BE2C (cell line): Measurements from ENCODE around the gene CHI3L1.

Experiments used
- DNase-seq: peaks from one replicate; pipeline ENCODE4 v3.0.0-alpha.2; 2020
- H3K27me3 ChIP-seq: fragments of 250-450 bp; sonication (Bioruptor Pico); 2 replicates; pipeline ENCODE4 v1.5.1; 2020; ENCODE audit warnings: mild to moderate bottlenecking
- H3K36me3 ChIP-seq: fragments of 250-450 bp; sonication (Bioruptor Pico); 2 replicates; pipeline ENCODE4 v1.5.1; 2020; ENCODE audit warnings: mild to moderate bottlenecking
- H3K4me1 ChIP-seq: fragments of 250-450 bp; sonication (Bioruptor Pico); 2 replicates; pipeline ENCODE4 v1.5.1; 2020
- H3K4me3 ChIP-seq: 2 replicates; pipeline ENCODE4 v1.5.1; 2011; ENCODE audit warnings: low read depth, low read length
- H3K9me3 ChIP-seq: fragments of 250-450 bp; sonication (Bioruptor Pico); 2 replicates; pipeline ENCODE4 v1.5.1; 2020
- CTCF ChIP-seq: IDR thresholded peaks from 2 replicates; pipeline ENCODE4 v1.5.1; 2012; ENCODE audit warnings: mild to moderate bottlenecking, low read depth, low read length

CHI3L1 gene

DNA sequence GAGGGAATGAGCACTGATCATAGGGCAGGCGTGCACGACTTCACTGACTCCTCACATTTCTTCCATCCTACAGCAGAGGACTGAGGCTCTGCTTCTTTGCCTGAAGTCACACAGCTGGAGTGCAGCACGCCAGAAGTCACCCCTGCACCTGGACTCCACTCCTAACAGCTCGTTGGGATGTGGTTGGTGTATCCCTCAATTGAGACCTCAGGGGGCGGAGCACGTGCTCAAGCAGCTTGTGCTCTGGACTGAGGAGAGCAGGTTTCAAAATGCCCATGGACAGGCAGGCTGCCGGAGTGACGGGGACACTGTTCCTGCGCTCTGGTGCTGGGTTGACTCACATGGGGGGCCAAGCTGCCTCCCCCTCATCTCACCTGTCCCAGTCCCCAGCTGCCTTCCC lies 29.1 kb upstream of the CHI3L1 start:
- no peak for DNase-seq
- TF ChIP-seq CTCF = no peak
- no peaks in the 10 kb centered on the region for H3K4me1 ChIP-seq

DNA sequence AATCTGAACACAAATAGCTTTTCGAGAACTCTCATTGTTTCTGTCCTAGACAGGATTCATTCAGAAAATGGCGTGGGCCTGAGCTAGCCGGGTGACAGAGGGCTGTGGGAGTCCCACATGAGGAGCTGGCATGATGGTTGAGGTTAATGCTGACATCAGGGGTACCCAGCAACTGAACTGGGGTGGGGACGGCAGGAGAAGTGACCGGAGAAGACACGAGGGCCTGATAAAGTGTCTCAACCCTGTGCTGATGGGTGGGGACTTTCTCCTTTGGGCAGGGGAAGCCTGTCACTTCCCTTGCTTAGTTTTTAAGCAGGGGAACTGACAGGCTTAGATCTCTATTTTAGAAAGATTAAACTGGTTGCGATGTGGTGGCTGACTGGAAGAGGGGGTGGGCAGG lies 28.4 kb upstream of the CHI3L1 start:
- H3K36me3 ChIP-seq = no peaks in the 10 kb centered on the region
- no peak for TF ChIP-seq CTCF
- no peaks in the 10 kb centered on the region for H3K27me3 ChIP-seq
- H3K4me1 ChIP-seq = no peaks in the 10 kb centered on the region
- no peak for DNase-seq
- H3K9me3 ChIP-seq = no peaks in the 10 kb centered on the region
- H3K4me3 ChIP-seq = no peak overlapping the region

More for the DNA sequence above, 29.1 kb upstream of the CHI3L1 start:
- Histone ChIP-seq H3K27me3 (no peaks in the 10 kb centered on the region), H3K36me3 (no peaks in the 10 kb centered on the region), H3K4me3 (no peak overlapping the region), H3K9me3 (no peaks in the 10 kb centered on the region)

GRCh38 chr1:203213126-203213525 lies 26.6 kb upstream of the CHI3L1 start:
- TF ChIP-seq CTCF = no peak
- Histone ChIP-seq H3K36me3 (no peaks in the 10 kb centered on the region), H3K4me3 (no peak overlapping the region), H3K9me3 (no peaks in the 10 kb centered on the region), H3K27me3 (no peaks in the 10 kb centered on the region), H3K4me1 (no peaks in the 10 kb centered on the region)
- DNase-seq = no peak

- no peak overlapping the region for H3K4me3 ChIP-seq
- no peaks in the 10 kb centered on the region for H3K27me3 ChIP-seq
- H3K9me3 ChIP-seq = no peaks in the 10 kb centered on the region
- no peak for DNase-seq
- no peak for TF ChIP-seq CTCF
- H3K4me1 ChIP-seq = no peaks in the 10 kb centered on the region
- no peaks in the 10 kb centered on the region for H3K36me3 ChIP-seq
Measured at GRCh38 chr1:203211812-203212211, 25.3 kb upstream of the CHI3L1 start.

- no peak for DNase-seq
- no peak overlapping the region for H3K4me3 ChIP-seq
- H3K9me3 ChIP-seq = no peaks in the 10 kb centered on the region
- TF ChIP-seq CTCF = no peak
- H3K36me3 ChIP-seq = no peaks in the 10 kb centered on the region
- no peaks in the 10 kb centered on the region for H3K27me3 ChIP-seq
- no peaks in the 10 kb centered on the region for H3K4me1 ChIP-seq
Measured at GRCh38 chr1:203210988-203211387, 24.5 kb upstream of the CHI3L1 start.

DNA sequence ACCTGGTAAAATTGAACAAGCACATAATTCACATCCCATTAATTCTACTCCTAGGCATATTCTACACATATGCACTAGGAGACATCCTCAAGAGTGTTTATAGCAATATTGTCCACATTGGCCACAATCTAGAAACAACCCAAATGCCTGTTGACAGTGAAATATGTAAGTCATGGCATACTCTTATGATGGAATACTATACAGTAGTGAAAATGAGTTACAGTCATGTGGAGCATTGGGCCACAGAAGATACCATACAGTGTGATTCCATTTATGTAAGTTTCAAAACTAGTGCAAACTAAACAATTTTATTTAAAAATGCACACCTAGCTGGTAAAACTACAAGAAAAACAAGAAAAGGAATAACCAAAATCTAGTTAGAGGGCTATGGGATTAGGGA lies 23.8 kb upstream of the CHI3L1 start:
- DNase-seq = no peak
- no peaks in the 10 kb centered on the region for H3K36me3 ChIP-seq
- TF ChIP-seq CTCF = no peak
- H3K4me1 ChIP-seq = no peaks in the 10 kb centered on the region
- H3K4me3 ChIP-seq = no peak overlapping the region
- no peaks in the 10 kb centered on the region for H3K27me3 ChIP-seq
- H3K9me3 ChIP-seq = no peaks in the 10 kb centered on the region
